Measurements from ENCODE around the gene MECP2.
"Not testable (repeated sequence)": the region's sequence is repeated elsewhere in the genome, so short reads cannot be mapped to it uniquely, and the experiment has no call there.

MECP2 gene

GRCh38 chrX:153984351-153985178, 113.0 kb downstream of the MECP2 start:
- no peak for DNase-seq

GRCh38 chrX:153983321-153983801, 114.2 kb downstream of the MECP2 start:
- peak; percentile 60 for DNase-seq

GRCh38 chrX:153981771-153982533, 115.6 kb downstream of the MECP2 start:
- peak; percentile 71 for DNase-seq

- no peak for DNase-seq
These were observed 116.3 kb downstream of the MECP2 start for GRCh38 chrX:153981231-153981630.

- DNase-seq, result not testable (repeated sequence)
These were observed 117.1 kb downstream of the MECP2 start for GRCh38 chrX:153980394-153980793.

GRCh38 chrX:153974726-153975286, 122.7 kb downstream of the MECP2 start:
- DNase-seq, result no peak

GRCh38 chrX:153974003-153974725, 123.4 kb downstream of the MECP2 start:
- DNase-seq, result no peak

GRCh38 chrX:153973127-153974002, 124.2 kb downstream of the MECP2 start:
- DNase-seq, result no peak

GRCh38 chrX:153972368-153973126, 125.0 kb downstream of the MECP2 start, which contains the start of gene TMEM187:
TMEM187 (plus strand) TSS chrX:153972754; CDS start chrX:153982063, 9,309 bp downstream.
- peak; percentile 90 for DNase-seq
